Thoracic aorta (tissue), 2 donors: Measurements from ENCODE around the gene ZFAND6. TPM values are rescaled to one million over a fixed set of nuclear protein-coding genes. Genes with fewer than 3 reads are reported as not detected.
"Not testable (repeated sequence)": the region's sequence is repeated elsewhere in the genome, so short reads cannot be mapped to it uniquely, and the experiment has no call there.

Source experiments
- ATAC-seq: fragments of 150-250 bp; one replicate; pipeline ENCODE4 v1.8.0; 2017; ENCODE audit warnings: low read depth; ENCODE audit not compliant: insufficient number of reproducible peaks, low FRiP score
- DNase-seq: peaks from one replicate; pipeline ENCODE4 v3.0.0-alpha.2; 2020; ENCODE audit warnings: low spot score
- H3K27ac ChIP-seq, 2 donors: fragments of 200-600 bp; sonication (generic); 1 replicate in 1 of 2; 2 replicates in 1 of 2; pipeline ENCODE4 v1.5.1; 2016; ENCODE audit warnings: mild to moderate bottlenecking in 2 of 2, moderate library complexity in 2 of 2
- H3K27me3 ChIP-seq: fragments of 200-600 bp; sonication (generic); replicated peaks from 2 replicates; pipeline ENCODE4 v1.6.0; 2016; ENCODE audit warnings: mild to moderate bottlenecking; ENCODE audit not compliant: insufficient read depth
- H3K36me3 ChIP-seq: fragments of 200-600 bp; sonication (generic); one replicate; pipeline ENCODE4 v1.5.1; 2016
- H3K4me1 ChIP-seq, 2 donors: fragments of 200-600 bp; sonication (generic); 1 replicate in 1 of 2; 2 replicates in 1 of 2; pipeline versions ENCODE4 v1.5.1 to v1.6.0; 2016; ENCODE audit warnings: low read depth in 2 of 2, mild to moderate bottlenecking in 1 of 2; ENCODE audit not compliant: control insufficient read depth in 1 of 2
- H3K4me3 ChIP-seq: fragments of 200-600 bp; sonication (generic); 2 replicates; pipeline ENCODE4 v1.5.1; 2016; ENCODE audit warnings: mild to moderate bottlenecking
- H3K9me3 ChIP-seq: fragments of 200-600 bp; sonication (generic); 2 replicates; pipeline ENCODE4 v1.5.1; 2016
- total RNA-seq, 2 donors: library from RNA; depleted of rRNA; stranded (reverse); fragments of >200 nt; gene quantifications; one replicate each; pipeline versions ENCODE4 v1.1.0 to v1.2.3, GENCODE V29; 2016
- TF ChIP-seq, protein P1 (sequence below): fragments of 200-600 bp; sonication (generic); IDR thresholded peaks from one replicate; pipeline ENCODE4 v1.5.1; 2019; ENCODE audit warnings: antibody characterized with exemption

The ZFAND6 gene
- total RNA-seq, 2 donors from 2014 or later = 43.5 to 80.0 TPM

DNA sequence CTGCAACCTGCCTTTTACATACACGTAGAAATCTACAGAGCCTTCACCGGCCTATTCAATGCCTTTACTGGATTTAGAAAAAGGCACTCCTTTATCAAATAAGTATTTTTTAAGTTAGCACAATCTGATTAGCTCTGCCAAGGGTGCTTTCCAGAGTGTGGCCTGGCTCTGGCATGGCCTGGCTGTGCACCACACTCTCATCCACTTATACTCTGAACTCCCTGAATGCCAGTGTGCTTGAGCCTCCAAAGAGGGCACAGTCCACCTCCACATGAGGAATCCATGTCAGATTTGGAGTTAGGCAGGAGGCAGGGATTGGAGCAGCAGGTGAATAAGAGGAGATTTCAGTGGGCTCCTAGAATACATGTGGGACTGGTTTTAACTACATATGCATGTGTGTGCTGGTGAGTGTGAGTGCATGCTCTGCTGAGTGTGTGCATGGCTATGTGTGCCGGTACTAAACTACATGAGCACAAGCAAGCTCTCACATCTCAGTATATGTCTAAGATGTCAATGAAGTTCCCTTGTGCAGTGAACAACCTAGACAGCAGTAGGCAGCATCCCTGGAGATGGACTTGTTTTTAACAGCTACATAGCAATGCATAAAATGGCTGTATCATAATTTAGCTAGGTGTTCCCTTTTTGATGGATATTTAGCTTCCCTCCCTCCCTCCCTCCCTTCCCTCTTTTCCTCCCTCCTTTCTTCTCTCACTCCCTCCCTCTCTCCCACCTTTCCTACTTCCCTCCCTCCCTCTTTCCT lies 17.8 kb upstream of the ZFAND6 start:
- Histone ChIP-seq H3K36me3 (no peaks in the 10 kb centered on the region), H3K27ac (no peak overlapping the region), H3K27me3 (no peaks in the 10 kb centered on the region), H3K4me1 (no peaks in the 10 kb centered on the region), H3K9me3 (no peaks in the 10 kb centered on the region), H3K4me3 (no peak overlapping the region)
- TF ChIP-seq, protein P1, sequence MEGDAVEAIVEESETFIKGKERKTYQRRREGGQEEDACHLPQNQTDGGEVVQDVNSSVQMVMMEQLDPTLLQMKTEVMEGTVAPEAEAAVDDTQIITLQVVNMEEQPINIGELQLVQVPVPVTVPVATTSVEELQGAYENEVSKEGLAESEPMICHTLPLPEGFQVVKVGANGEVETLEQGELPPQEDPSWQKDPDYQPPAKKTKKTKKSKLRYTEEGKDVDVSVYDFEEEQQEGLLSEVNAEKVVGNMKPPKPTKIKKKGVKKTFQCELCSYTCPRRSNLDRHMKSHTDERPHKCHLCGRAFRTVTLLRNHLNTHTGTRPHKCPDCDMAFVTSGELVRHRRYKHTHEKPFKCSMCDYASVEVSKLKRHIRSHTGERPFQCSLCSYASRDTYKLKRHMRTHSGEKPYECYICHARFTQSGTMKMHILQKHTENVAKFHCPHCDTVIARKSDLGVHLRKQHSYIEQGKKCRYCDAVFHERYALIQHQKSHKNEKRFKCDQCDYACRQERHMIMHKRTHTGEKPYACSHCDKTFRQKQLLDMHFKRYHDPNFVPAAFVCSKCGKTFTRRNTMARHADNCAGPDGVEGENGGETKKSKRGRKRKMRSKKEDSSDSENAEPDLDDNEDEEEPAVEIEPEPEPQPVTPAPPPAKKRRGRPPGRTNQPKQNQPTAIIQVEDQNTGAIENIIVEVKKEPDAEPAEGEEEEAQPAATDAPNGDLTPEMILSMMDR = no peak
- no peak for ATAC-seq
- no peak for DNase-seq

DNA sequence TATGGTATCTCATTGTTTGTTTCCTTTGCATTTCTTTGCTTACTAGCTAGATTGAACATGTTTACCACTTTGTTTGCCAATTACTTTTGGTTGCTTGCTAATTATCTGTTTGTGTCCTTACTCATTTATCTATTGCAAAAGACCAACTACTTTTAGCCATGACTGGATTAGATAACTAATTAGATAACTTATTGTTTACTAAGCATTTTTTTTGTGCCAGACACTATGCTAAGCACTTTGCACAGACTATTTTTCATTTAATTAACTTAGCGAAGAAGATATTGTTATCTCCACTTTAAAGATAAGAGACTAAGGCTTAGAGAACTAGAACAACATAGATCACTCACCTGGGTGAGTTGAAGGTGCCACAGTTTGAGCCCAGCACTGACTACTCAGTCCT lies 16.9 kb upstream of the ZFAND6 start:
- H3K4me3 ChIP-seq = no peak overlapping the region
- no peaks in the 10 kb centered on the region for H3K36me3 ChIP-seq
- DNase-seq (no peak), ATAC-seq (no peak)
- TF ChIP-seq, protein P1 = no peak
- no peaks in the 10 kb centered on the region for H3K4me1 ChIP-seq
- H3K27me3 ChIP-seq = no peaks in the 10 kb centered on the region
- H3K9me3 ChIP-seq = no peaks in the 10 kb centered on the region
- no peak overlapping the region for H3K27ac ChIP-seq

DNA sequence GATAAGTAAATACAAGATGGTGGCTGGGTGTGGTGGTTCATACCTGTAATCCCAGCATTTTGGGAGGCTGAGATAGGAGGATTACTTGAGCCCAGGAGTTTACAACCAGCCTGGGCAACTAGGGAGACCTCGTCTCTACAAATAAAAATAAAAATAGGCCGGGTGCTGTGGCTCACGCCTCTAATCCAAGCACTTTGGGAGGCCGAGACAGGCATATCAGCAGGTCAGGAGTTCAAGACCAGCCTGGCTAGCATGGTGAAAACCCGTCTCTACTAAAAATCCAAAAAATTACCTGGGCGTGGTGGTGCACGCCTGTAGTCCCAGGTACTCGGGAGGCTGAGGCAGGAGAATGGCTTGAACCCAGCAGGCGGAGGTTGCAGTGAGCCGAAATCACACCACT lies 14.3 kb upstream of the ZFAND6 start:
- H3K36me3 ChIP-seq, ATAC-seq, H3K9me3 ChIP-seq, DNase-seq, H3K4me1 ChIP-seq, H3K27me3 ChIP-seq, H3K4me3 ChIP-seq, H3K27ac ChIP-seq: not testable (repeated sequence)

DNA sequence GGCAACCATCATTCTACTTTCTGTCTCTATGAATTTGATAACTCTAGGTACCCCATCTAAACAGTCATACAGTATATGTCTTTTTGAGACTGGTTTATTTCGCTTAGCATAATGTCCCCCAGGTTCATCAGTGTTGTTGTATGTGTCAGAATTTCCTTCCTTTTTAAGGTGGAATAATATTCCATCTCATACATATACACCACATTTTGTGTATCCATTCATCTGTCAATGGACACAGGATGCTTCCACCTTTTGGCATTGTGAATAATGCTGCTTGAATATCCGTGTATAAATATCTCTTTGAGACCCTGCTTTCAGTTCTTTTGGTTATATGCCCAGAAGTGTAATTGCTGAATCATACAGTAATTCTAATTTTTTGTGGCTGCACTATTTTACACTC lies 10.4 kb upstream of the ZFAND6 start:
- H3K27me3 ChIP-seq = no peaks in the 10 kb centered on the region
- H3K4me3 ChIP-seq = no peak overlapping the region
- no peak for DNase-seq
- no peak overlapping the region for H3K27ac ChIP-seq
- TF ChIP-seq, protein P1 = no peak
- no peaks in the 10 kb centered on the region for H3K4me1 ChIP-seq
- ATAC-seq = no peak
- H3K9me3 ChIP-seq = no peaks in the 10 kb centered on the region
- H3K36me3 ChIP-seq = no peaks in the 10 kb centered on the region

DNA sequence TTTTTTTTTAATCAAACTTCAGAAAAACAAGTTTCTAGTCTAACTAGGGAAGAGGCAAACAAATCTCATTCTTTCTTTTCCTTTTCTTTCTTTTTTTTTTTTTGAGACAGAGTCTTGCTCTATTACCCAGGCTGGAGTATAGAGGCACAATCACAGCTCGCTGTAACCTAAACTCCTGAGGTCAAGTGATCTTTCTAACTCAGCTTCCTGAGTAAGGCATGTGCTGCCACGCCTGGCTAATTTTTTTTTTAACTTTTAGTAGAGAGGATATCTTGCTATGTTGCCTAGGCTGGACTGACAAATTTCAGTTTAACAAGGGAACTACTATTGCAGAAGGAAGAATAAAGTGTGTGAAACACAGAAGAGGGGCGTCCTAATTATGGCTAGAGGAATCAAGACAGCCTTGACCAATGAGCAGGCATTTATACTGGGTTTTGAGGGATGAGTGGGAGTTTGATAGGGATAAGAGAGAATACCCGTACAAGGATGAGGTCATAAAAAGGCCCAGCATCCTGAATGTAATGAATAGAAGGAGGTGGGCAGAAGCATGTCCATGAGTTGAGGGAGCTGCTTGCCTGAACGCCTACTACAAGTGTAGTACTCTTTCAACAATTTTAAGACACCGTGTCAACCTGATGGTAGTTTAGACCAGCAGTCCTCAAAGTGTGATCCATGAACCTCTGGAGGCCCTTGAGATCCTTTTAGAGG lies 6.7 kb upstream of the ZFAND6 start:
- DNase-seq (no peak), ATAC-seq (no peak)
- Histone ChIP-seq H3K4me3 (no peak overlapping the region), H3K9me3 (no peaks in the 10 kb centered on the region), H3K4me1 (no peaks in the 10 kb centered on the region), H3K36me3 (no peaks in the 10 kb centered on the region), H3K27me3 (no peaks in the 10 kb centered on the region), H3K27ac (no peak overlapping the region)
- TF ChIP-seq, protein P1 = no peak
